ENCODE measurements around the gene HOMER2. TPM values are rescaled to one million over a fixed set of nuclear protein-coding genes. Genes with fewer than 3 reads are reported as not detected.
A peak's percentile ranks its signal among the peaks of the same experiment; 100 is the strongest.
"Not testable (repeated sequence)": the region's sequence is repeated elsewhere in the genome, so short reads cannot be mapped to it uniquely, and the experiment has no call there.

The HOMER2 gene
- total RNA-seq, 1 donor from 2014 or later: 152 TPM

- no peak for DNase-seq (ENCODE audit: low spot score)
These were observed 56.5 kb downstream of the HOMER2 start for GRCh38 chr15:82895983-82896382.

- DNase-seq (ENCODE audit: low spot score): no peak
These were observed 57.5 kb downstream of the HOMER2 start for GRCh38 chr15:82894971-82895520.

DNA sequence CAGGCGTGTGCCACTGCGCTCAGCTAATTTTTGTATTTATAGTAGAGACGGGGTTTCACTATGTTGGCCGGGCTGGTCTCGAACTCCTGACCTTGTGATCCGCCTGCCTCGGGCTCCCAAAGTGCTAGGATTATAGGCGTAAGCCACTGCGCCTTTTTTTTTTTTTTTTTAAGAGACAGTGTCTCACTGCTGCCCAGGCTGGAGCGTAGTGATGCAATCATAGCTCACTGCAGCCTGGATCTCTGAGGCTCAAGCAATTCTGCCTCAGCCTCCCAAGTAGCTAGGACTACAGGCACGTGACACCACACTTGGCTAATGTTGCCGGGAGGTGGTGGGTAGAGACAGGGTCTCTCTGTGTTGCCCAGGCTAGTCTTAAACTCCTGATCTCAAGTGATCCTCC is 59.0 kb downstream of the HOMER2 start:
- not testable (repeated sequence) for DNase-seq (ENCODE audit: low spot score)

DNA sequence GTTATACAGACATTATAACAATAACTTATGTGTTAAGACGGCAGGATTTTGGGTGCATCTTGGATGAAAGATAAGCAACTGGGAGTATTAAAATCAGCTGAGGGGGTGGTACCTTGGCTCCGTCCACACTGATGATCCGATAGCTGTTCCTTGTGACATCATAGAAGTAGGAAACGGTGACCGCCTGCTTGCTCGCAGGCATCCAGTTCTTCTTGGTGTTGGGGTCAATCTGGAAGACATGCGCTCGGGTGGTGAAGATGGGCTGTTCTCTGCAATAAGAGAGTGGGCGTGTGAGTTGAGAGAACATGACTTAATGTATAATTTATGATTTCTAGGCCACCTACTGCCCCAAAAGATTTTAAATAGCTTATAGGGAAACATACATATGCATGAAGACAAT is 59.9 kb downstream of the HOMER2 start:
- DNase-seq (ENCODE audit: low spot score): no peak

- peak; percentile 61 for DNase-seq (ENCODE audit: low spot score)
These were observed 61.5 kb downstream of the HOMER2 start for GRCh38 chr15:82890995-82891390.

DNA sequence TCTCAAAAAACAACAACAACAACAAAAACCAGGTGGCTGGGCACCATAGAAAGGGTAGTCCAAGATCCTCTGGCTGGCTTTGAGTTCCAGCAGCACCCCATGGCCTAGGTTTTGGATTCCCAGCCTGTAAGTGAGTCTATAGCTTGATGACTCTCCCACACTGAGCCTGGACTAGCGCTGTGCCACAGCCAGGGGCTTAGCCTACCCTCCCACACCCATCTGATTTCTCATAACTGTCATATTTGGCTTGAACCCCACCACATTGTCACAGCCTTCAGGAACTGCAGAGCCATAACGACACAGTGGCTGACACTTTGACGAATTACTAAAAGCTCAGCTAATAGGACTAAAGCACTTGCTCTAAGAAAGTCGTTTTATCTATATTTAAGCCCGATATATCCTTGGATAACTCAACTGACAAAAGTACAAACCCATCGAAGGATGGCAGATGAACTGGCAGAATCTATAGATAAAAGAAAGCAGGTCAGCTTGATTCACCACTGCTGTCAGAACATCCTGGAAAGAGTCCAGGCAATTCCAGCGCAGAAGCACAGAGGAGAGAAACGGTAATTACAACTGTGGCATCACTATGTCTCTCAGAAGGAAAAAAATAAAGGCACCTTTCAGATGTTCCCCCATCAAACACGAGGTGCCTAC is 62.1 kb downstream of the HOMER2 start:
- no peak for DNase-seq (ENCODE audit: low spot score)

- DNase-seq (ENCODE audit: low spot score): no peak
These were observed 70.1 kb downstream of the HOMER2 start for GRCh38 chr15:82882273-82882928.

GRCh38 chr15:82881747-82882146 is 70.8 kb downstream of the HOMER2 start:
- DNase-seq (ENCODE audit: low spot score): no peak

DNA sequence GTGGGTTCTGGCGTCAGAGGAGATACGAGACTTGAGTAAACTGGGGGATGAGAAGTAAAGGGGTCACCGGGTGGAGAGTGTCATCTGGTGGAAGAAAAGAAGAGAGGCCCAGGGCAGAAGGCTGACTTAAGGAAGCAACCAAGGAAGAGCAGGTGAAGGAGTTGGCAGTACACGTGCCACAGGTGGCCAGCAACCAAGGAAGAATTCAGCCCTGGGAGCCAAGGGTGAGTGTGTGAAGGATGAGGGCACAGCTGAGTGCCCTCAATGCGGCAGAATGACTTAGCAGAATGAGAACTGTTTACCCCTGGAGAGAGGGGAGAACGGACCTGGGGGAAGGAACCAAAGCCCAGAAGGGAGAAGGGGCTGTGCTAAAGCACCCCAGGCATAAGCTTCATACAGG is 71.8 kb downstream of the HOMER2 start:
- no peak for DNase-seq (ENCODE audit: low spot score)

DNA sequence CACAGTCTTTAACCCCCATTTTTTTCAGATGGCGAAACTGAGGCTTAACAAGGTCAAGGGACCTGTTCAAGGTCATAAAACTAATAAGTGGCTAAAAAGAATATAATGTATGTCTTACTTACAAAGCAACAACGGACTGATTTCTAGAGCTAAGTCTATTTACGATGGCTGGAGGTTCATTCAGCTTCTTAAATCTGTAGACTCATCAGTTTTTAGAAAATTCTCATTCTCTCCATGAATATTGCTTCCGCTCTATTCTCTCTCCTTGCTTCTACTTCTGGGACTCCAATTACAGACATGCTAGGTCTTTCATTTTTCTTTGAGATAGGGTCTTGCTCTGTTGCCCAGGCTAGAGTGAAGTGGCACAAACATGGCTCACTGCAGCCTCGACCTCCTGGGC is 74.2 kb downstream of the HOMER2 start:
- no peak for DNase-seq (ENCODE audit: low spot score)

GRCh38 chr15:82877825-82878224 is 74.7 kb downstream of the HOMER2 start:
- no peak for DNase-seq (ENCODE audit: low spot score)

- DNase-seq (ENCODE audit: low spot score): no peak
These were observed 77.0 kb downstream of the HOMER2 start for GRCh38 chr15:82875411-82876003.

- DNase-seq (ENCODE audit: low spot score): no peak
These were observed 77.6 kb downstream of the HOMER2 start for GRCh38 chr15:82874961-82875360.

DNA sequence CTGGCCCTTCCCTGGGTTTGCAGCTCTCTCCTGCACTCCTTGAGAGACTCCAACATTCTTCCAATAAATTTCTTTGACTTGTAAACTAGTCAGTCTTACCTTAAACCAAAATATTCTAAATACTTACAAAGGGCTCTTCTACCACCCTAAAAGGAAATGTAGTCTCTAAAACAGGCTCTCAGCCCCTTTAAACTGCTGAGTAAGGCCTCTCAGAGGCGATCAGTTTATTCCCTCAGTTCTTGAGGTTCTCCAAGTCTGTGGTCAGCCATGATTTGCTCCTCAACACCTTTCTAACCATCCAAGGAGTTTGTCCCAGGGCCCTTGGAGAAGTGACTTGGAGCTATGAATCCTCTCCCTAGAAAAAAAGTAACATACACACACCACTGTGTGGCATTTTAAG is 78.3 kb downstream of the HOMER2 start:
- DNase-seq (ENCODE audit: low spot score): no peak

GRCh38 chr15:82873000-82873680 is 79.4 kb downstream of the HOMER2 start:
- no peak for DNase-seq (ENCODE audit: low spot score)

DNA sequence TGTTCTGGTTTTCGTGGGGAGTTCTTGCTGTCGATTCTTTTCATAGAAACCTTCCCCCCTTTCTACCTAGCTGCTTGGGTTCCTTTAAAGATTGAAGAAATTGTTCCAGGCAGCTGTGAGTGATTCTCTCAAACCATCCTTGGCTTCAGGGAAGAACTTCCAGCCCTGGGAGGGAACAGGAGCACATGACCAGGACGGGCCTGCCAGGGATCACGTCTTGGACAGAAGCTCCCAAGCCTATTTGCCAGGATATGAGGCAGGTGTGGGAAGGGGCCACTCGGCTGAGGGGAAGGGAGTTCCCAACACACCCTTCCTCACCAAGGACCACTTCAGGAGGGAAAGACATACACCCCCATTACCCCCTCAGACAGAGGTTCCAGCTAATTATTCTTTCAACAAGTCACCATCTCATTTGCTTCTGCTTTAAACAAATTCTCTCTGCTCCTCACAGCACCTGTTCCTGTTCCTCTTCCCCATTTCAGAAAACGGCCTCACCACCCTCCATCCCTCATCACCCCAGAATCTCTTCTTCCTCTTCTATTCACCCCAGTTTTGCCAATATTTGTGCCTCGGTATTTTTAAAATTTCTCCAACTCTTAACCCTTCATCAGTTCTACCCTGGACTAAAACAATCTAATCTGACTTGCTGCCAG is 80.6 kb downstream of the HOMER2 start:
- DNase-seq (ENCODE audit: low spot score): no peak

DNA sequence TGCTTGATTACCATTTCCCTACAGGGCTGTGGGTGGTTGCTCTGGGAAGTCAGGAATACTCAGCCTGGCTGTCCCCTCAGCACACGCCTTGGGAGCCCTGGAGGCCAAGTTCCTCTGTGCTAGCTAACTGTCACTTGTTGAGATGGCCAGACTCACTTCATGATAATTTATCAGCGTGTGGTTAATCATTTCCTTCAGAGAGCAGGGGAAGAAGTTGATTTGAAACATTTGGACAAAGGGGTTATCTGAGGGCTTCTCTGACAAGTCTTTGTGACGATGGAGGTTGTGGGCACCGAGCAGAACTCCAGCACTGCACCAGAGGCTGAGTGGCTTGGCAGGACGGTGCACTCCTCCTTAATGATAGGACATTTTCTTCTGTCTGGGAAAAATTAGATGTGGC is 81.2 kb downstream of the HOMER2 start:
- DNase-seq (ENCODE audit: low spot score): peak; percentile 17

DNA sequence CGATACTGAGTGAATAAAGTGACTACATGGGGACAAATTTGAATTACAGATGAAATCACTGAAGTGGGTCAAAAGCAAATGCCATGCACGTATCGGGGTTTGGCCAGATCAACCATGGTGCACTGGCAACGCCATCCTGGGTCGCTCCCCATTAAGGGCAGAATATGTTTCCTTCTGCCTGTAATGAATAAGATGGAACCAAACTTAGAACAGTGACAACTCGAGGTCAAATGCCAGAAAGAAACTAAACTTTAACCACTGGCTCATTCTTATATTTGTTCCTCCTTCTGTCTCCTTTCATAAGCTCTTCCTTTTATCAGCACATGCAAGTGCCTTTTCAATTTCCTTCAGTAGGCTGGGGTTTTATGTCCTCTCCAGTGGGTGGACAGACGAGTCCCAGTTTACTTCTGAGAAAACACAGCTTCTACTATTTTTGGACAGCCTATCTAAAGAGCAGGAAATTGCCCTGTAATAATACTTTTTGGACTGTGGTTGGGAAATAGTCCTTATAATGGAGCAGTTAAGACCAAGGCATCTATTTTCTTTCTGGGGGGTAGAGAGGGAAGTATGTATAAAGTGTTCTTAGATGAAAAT is 81.7 kb downstream of the HOMER2 start:
- DNase-seq (ENCODE audit: low spot score): no peak

DNA sequence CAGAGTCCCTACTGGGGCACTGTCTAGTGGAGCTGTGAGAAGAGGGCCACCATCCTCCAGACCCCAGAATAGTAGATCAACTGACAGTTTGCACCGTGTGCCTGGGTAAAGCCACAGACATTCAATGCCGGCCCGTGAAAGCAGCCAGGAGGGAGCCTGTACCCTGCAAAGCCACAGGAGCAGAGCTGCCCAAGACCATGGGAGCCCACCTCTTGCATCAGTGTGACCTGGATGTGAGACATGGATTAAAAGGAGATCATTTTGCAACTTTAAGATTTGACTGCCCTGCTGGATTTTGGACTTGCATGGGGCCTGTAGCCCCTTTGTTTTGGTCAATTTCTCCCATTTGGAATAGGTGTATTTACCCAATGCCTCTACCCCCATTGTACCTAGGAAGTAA is 86.5 kb downstream of the HOMER2 start:
- not testable (repeated sequence) for DNase-seq (ENCODE audit: low spot score)

DNA sequence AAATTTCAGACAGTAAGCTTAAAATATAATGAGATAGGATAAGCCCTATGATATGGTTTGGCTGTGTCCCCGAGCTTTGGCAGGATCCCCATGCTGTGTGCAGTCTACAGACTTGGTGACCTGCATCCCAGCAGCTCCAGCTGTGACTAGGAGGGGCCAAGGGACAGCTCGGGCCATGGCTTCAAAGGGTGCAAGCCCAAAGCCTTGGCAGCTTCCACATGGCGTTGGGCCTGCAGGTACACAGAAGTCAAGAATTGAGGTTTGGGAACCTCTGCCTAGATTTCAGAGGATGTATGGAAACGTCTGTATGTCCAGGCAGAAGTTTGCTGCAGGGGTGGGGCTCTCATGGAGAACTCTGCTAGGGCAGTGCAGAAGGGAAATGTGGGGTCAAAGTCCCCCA is 86.9 kb downstream of the HOMER2 start:
- not testable (repeated sequence) for DNase-seq (ENCODE audit: low spot score)

DNA sequence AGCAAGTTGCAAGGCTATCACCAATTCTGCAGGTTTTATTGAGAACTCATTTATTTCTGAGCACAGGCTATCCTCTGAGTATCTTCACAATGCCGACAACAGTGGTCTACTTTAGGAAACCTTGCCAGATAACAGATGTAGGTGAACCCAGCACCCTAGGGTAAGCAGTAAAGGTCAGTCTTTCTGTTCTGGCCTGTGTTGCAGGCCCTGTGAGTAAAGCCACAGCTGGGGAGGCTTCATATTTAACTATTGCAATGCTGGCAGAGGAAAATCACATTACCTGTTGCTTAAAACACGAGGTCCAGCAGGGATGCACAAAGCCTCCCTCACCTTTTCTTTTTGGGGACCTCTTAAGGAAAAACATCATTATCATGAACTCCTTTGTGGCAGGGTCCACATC is 87.6 kb downstream of the HOMER2 start:
- no peak for DNase-seq (ENCODE audit: low spot score)

- DNase-seq (ENCODE audit: low spot score): no peak
These were observed 89.6 kb downstream of the HOMER2 start for GRCh38 chr15:82862886-82863285.
